Natural killer cell (primary cell): ENCODE measurements around the gene CD300LB. TPM values are rescaled to one million over a fixed set of nuclear protein-coding genes. Genes with fewer than 3 reads are reported as not detected.

Source experiments
- ATAC-seq, 3 donors: fragments of 150-1000 bp in 2 of 3; fragments of 200-7000 bp in 1 of 3; cut with Tn5 transposase; 1 replicate in 1 of 3; 2 replicates in 2 of 3; pipeline ENCODE4 v1.10.0; 2021; ENCODE audit warnings: mild to moderate bottlenecking in 2 of 3, moderate library complexity in 2 of 3
- DNase-seq, 2 donors: peaks; one replicate each; pipeline versions ENCODE4 v3.0.0 to v3.0.0-alpha.2; 2013 to 2021; ENCODE audit warnings: mixed read lengths in 1 of 2
- H3K27ac ChIP-seq: one replicate; pipeline ENCODE4 v1.5.1; 2013; ENCODE audit warnings: mild to moderate bottlenecking, low read length
- H3K27me3 ChIP-seq: one replicate; pipeline ENCODE4 v1.6.1; 2013; ENCODE audit warnings: low read length; ENCODE audit not compliant: control insufficient read depth, insufficient read depth
- H3K36me3 ChIP-seq: one replicate; pipeline ENCODE4 v1.6.1; 2013; ENCODE audit warnings: low read length; ENCODE audit not compliant: control insufficient read depth, insufficient read depth
- H3K4me1 ChIP-seq: one replicate; pipeline ENCODE4 v1.6.1; 2013; ENCODE audit warnings: low read length; ENCODE audit not compliant: control insufficient read depth, insufficient read depth
- H3K4me3 ChIP-seq: one replicate; pipeline ENCODE4 v1.5.1; 2013; ENCODE audit warnings: low read length
- H3K9me3 ChIP-seq: one replicate; pipeline ENCODE4 v1.6.1; 2013; ENCODE audit warnings: low read length; ENCODE audit not compliant: control insufficient read depth, insufficient read depth
- H3K27ac Mint-ChIP-seq, 2 donors: one replicate each; pipeline ENCODE4 v1.8.0; 2022; ENCODE audit warnings: mild to moderate bottlenecking in 2 of 2, mixed read lengths in 2 of 2, moderate library complexity in 1 of 2
- H3K27me3 Mint-ChIP-seq, 2 donors: one replicate each; pipeline ENCODE4 v1.8.0; 2022; ENCODE audit warnings: low read depth in 2 of 2, mixed read lengths in 2 of 2
- H3K36me3 Mint-ChIP-seq: one replicate; pipeline ENCODE4 v1.8.0; 2022; ENCODE audit warnings: mixed read lengths
- H3K4me1 Mint-ChIP-seq, 2 donors: one replicate each; pipeline ENCODE4 v1.8.0; 2022; ENCODE audit warnings: mixed read lengths in 2 of 2
- H3K4me3 Mint-ChIP-seq: one replicate; pipeline ENCODE4 v1.8.0; 2022; ENCODE audit warnings: mild to moderate bottlenecking, moderate library complexity, mixed read lengths
- H3K9me3 Mint-ChIP-seq, 2 donors: one replicate each; pipeline ENCODE4 v1.8.0; 2022; ENCODE audit warnings: mixed read lengths in 2 of 2
- CTCF ChIP-seq: fragments of 200-600 bp; IDR thresholded peaks from one replicate; pipeline ENCODE4 v1.8.0; 2022; ENCODE audit warnings: antibody characterized with exemption
- WGBS: methylation state at CpG from one replicate; pipeline ENCODE4 v1.1.7; 2013; ENCODE audit warnings: missing lambda C conversion rate; ENCODE audit not compliant: insufficient coverage; 5-methylcytosine and 5-hydroxymethylcytosine counted together
- intact Hi-C: fragments of 100-400 bp; cut with micrococcal nuclease; formaldehyde crosslinking; loops from one replicate; pipeline ENCODE4 v1.14.2; 2022
- total RNA-seq, 4 donors: library from RNA; stranded (reverse); fragments of 120-200 nt in 1 of 4; gene quantifications; one replicate each; pipeline versions ENCODE4 v1.2.3 to v1.2.4, GENCODE V29; 2013 to 2022

The CD300LB gene
- total RNA-seq, 3 donors from 2014 or later (not counting 1 experiment from before 2014, with no cell fraction given): 2.0 to 4.9 (median 3.5) TPM

GRCh38 chr17:74478420-74479100 lies 52.7 kb downstream of the CD300LB start:
- H3K36me3 ChIP-seq: peaks cover 96% of the 10 kb centered on the region
- H3K9me3 ChIP-seq: no peaks in the 10 kb centered on the region
- peak overlapping the region; percentile 73 for H3K27ac ChIP-seq
- no peaks in the 10 kb centered on the region for H3K27me3 ChIP-seq
- peaks cover 81% of the 10 kb centered on the region for H3K4me1 ChIP-seq
- WGBS: 23% methylated on average over 4 of the region's 6 CpGs
- Mint-ChIP-seq H3K27me3 (no peaks in the 10 kb centered on the region), H3K36me3 (peaks cover 39% of the 10 kb centered on the region), H3K27ac (peak overlapping the region; percentile 92 to 93), H3K9me3 (no peaks in the 10 kb centered on the region), H3K4me3 (peak overlapping the region; percentile 73), H3K4me1 (peaks cover 86 to 97% of the 10 kb centered on the region in 2 donors)
- TF ChIP-seq CTCF: no peak
- ATAC-seq (peak; percentile 35 to 75 (median 38)), DNase-seq (peak in 1 of 2 donors; percentile 72)
- no peak overlapping the region for H3K4me3 ChIP-seq
- intact Hi-C loops: loop anchor here (1.0 kb wide), 1 partner anchor 13 kb away; no protein-coding TSS in a partner anchor

GRCh38 chr17:74477411-74477810 lies 53.9 kb downstream of the CD300LB start:
- Histone ChIP-seq H3K27ac (peak overlapping the region; percentile 73), H3K4me3 (no peak overlapping the region), H3K27me3 (no peaks in the 10 kb centered on the region), H3K4me1 (peaks cover 92% of the 10 kb centered on the region), H3K9me3 (no peaks in the 10 kb centered on the region), H3K36me3 (peaks cover 96% of the 10 kb centered on the region)
- H3K4me1 Mint-ChIP-seq: peaks cover 95 to 97% of the 10 kb centered on the region in 2 donors
- peaks cover 39% of the 10 kb centered on the region for H3K36me3 Mint-ChIP-seq
- peak overlapping the region; percentile 73 for H3K4me3 Mint-ChIP-seq
- no peaks in the 10 kb centered on the region for H3K27me3 Mint-ChIP-seq
- 55% methylated on average over 4 of the region's 4 CpGs for WGBS
- no peak for ATAC-seq
- H3K27ac Mint-ChIP-seq: peak overlapping the region; percentile 92 to 93
- no peak for DNase-seq
- intact Hi-C loops: no loop called here
- no peak for TF ChIP-seq CTCF
- no peaks in the 10 kb centered on the region for H3K9me3 Mint-ChIP-seq

GRCh38 chr17:74475189-74475588 lies 56.1 kb downstream of the CD300LB start:
- no peaks in the 10 kb centered on the region for H3K27me3 Mint-ChIP-seq
- H3K27ac Mint-ChIP-seq: peak overlapping the region; percentile 92 to 93
- peaks cover 91% of the 10 kb centered on the region for H3K36me3 ChIP-seq
- H3K27ac ChIP-seq: peak overlapping the region; percentile 84
- ATAC-seq (no peak), DNase-seq (no peak)
- peaks cover 97% of the 10 kb centered on the region for H3K4me1 ChIP-seq
- H3K27me3 ChIP-seq: no peaks in the 10 kb centered on the region
- H3K4me3 ChIP-seq: no peak overlapping the region
- no peak for TF ChIP-seq CTCF
- H3K4me1 Mint-ChIP-seq: peaks cover 94 to 96% of the 10 kb centered on the region in 2 donors
- H3K36me3 Mint-ChIP-seq: peaks cover 40% of the 10 kb centered on the region
- intact Hi-C loops: loop anchor here (2.0 kb wide), 1 partner anchor 46 kb away; no protein-coding TSS in a partner anchor
- H3K9me3 ChIP-seq: no peaks in the 10 kb centered on the region
- H3K4me3 Mint-ChIP-seq: peak overlapping the region; percentile 92
- WGBS: 94% methylated on average over 3 of the region's 4 CpGs
- H3K9me3 Mint-ChIP-seq: no peaks in the 10 kb centered on the region
